ENCODE results near the gene CT45A10.
"Not testable (repeated sequence)": the region's sequence is repeated elsewhere in the genome, so short reads cannot be mapped to it uniquely, and the experiment has no call there.

The CT45A10 gene, protein sequence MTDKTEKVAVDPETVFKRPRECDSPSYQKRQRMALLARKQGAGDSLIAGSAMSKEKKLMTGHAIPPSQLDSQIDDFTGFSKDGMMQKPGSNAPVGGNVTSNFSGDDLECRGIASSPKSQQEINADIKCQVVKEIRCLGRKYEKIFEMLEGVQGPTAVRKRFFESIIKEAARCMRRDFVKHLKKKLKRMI

DNA sequence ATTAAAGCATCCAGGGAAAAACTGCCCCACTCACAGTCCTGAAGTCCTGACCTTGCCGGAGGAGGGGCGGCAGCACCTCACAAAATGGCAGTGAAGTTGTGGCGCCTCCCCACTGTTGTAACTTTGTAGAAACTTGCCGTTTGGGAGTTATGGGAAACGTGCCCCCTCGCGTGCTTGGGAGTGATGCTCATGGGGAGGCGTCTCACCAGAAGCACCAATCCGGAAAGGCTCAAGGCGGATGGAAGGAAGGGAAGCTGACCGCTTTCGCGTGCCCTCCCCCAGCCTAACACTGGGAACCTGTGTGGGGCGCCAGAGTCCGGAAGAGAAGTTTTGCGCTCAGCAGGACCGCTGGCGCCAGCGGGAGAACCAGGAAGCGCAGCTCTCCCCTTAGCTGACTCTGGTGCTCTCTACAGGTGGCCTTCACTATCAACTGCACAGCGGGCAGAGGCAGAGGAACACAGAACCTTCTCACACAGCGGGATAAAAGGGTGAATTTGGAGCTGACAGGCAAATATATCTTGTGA, at the start of gene CT45A10, which contains the start of gene SAGE1:
Gene CT45A10, minus strand, starts transcription at position 151 of the 524 bp plus-strand sequence. CDS start 8,100 bp downstream, outside the sequence.
Gene SAGE1, plus strand, starts transcription at position 423 of the 524 bp plus-strand sequence. CDS start 2,527 bp downstream, outside the sequence.
- DNase-seq (ENCODE audit: low read depth, low spot score), result no peak

GRCh38 chrX:135931644-135932487, 38.6 kb upstream of the CT45A10 start:
- peak; percentile 2 for DNase-seq (ENCODE audit: low read depth, low spot score)

GRCh38 chrX:135927897-135928296, 34.7 kb upstream of the CT45A10 start:
- DNase-seq (ENCODE audit: low read depth, low spot score), result no peak

DNA sequence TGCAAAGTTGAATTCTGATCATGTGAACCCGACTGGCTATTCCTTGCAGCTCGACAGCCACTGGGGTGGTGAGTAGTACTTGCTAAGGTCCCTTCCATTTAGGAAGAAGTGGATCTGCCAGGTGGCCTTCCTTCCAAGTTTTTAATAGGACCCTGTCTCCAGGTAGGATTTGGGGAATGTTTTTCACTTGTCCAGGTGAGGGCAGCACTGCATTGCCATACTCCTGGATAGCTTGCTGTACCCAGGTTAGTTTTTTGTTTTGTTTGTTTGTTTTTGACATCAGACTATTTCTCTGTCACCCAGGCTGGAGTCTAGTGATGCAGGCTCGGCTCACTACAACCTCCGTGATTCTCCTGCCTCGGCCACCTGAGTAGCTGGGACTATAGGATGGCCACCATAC, 30.1 kb upstream of the CT45A10 start:
- DNase-seq (ENCODE audit: low read depth, low spot score), result no peak

DNA sequence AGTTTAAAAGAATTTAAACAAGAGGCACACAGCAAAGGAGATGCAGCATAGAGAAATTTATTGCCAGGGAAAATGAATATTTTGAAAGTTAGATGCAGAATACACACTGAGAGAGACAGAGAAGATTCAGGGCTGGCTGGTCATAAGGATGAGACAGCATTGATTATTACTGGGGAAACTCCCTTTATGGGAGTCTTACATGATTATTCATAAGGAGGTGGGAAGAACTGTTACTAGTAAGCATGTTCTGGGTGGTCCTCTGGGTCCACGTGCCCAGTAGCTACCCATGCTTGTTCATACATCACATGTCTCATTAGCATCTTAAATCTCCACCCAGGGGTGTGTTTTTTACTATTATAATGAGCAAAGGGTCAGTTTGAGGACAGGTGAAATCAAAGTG, 27.3 kb upstream of the CT45A10 start:
- not testable (repeated sequence) for DNase-seq (ENCODE audit: low read depth, low spot score)

GRCh38 chrX:135914404-135914803, 21.2 kb upstream of the CT45A10 start:
- DNase-seq (ENCODE audit: low read depth, low spot score), result no peak

- DNase-seq (ENCODE audit: low read depth, low spot score), result no peak
Measured at GRCh38 chrX:135910251-135910650, 17.0 kb upstream of the CT45A10 start.

- DNase-seq (ENCODE audit: low read depth, low spot score), result no peak
Measured at GRCh38 chrX:135892781-135893180, 463 bp downstream of the CT45A10 start.

GRCh38 chrX:135890087-135890585, 3.1 kb downstream of the CT45A10 start:
- DNase-seq (ENCODE audit: low read depth, low spot score), result no peak

DNA sequence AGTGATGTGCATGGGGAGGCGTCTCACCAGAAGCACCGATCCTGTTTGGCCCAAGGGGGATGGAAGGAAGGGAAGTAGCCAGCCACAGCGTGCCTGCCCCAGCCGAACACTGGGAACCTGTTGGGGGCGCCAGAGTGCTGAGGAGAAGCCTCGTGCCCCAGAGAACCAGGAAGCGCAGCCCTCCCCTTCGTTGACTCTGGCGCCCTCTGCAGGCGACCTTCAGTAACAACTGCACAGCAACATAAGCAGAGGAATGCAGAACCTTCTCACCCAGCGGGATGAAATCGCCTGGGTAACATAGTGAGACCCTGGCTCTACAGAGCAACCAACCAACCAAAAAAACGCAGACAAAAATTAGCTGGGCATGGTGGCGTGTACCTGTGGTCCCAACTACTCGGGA, 4.3 kb downstream of the CT45A10 start:
- not testable (repeated sequence) for DNase-seq (ENCODE audit: low read depth, low spot score)

DNA sequence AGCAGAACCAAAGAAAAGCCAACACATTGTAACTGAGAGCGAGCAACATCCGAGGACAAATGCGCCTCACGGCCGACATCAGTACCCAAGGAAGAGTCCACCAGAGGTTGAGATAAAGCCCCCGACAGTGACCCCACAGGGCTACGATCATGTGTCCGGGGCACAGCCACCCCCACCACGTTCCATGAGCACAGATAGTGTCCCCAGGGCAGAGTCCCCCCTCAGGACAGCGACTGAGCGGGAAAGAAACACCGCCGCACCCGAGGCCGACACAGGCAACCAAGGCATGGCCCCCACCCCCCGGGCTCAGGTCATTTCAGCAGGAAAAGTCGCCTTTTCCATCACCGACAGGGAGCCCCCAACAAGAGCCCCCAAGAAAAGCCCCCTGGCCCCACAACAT, 5.0 kb downstream of the CT45A10 start:
- DNase-seq (ENCODE audit: low read depth, low spot score), result not testable (repeated sequence)

DNA sequence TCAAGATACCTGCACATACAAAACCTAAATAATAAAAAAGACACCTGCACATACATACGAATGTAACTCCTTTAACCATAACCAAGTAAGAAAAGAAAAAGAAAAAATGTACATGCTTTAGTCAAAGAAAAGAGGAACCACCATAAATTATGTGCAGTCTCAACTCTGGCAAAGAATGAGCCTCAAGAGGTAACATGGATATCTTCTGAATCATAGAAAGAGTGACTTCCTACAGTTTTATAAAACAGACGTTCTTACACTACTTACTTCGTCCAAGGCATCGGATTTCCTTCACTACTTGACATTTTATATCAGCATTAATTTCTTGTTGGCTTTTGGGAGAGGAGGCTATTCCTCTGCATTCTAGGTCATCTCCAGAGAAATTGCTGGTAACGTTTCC, 10.5 kb downstream of the CT45A10 start:
- DNase-seq (ENCODE audit: low read depth, low spot score), result not testable (repeated sequence)

DNA sequence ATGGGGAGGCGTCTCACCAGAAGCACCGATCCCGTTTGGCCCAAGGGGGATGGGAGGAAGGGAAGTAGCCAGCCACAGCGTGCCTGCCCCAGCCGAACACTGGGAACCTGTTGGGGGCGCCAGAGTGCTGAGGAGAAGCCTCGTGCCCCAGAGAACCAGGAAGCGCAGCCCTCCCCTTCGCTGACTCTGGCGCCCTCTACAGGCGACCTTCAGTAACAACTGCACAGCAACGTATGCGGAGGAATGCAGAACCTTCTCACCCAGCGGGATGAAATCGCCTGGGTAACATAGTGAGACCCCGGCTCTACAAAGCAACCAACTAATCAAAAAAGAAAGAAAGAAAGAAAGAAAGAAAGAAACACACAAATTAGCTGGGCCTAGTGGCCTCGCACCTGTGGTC, 21.5 kb downstream of the CT45A10 start, which contains the start of gene CT45A9:
Gene CT45A9, minus strand, starts transcription at position 101 of the 400 bp plus-strand sequence. CDS start 3,751 bp downstream, outside the sequence.
- DNase-seq (ENCODE audit: low read depth, low spot score), result not testable (repeated sequence)

DNA sequence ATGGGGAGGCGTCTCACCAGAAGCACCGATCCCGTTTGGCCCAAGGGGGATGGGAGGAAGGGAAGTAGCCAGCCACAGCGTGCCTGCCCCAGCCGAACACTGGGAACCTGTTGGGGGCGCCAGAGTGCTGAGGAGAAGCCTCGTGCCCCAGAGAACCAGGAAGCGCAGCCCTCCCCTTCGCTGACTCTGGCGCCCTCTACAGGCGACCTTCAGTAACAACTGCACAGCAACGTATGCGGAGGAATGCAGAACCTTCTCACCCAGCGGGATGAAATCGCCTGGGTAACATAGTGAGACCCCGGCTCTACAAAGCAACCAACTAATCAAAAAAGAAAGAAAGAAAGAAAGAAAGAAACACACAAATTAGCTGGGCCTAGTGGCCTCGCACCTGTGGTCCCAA, 38.8 kb downstream of the CT45A10 start, which contains the start of gene CT45A8:
Gene CT45A8, minus strand, starts transcription at position 101 of the 400 bp plus-strand sequence. CDS start 3,755 bp downstream, outside the sequence.
- not testable (repeated sequence) for DNase-seq (ENCODE audit: low read depth, low spot score)

- not testable (repeated sequence) for DNase-seq (ENCODE audit: low read depth, low spot score)
Measured at GRCh38 chrX:135837180-135837579, 56.1 kb downstream of the CT45A10 start, which contains the start of gene CT45A7. CT45A7 (minus strand) TSS chrX:135837280; CDS start chrX:135833533, 3,747 bp downstream.
